ENCODE data around the gene PLCL1. TPM values are rescaled to one million over a fixed set of nuclear protein-coding genes. Genes with fewer than 3 reads are reported as not detected.

PLCL1 gene
- total and polyA plus RNA-seq, 10 of the 15 experiments (the other 5 are each of a cell fraction or from before 2014, with no cell fraction given): 0.03 to 1.5 (median 0.22) TPM

DNA sequence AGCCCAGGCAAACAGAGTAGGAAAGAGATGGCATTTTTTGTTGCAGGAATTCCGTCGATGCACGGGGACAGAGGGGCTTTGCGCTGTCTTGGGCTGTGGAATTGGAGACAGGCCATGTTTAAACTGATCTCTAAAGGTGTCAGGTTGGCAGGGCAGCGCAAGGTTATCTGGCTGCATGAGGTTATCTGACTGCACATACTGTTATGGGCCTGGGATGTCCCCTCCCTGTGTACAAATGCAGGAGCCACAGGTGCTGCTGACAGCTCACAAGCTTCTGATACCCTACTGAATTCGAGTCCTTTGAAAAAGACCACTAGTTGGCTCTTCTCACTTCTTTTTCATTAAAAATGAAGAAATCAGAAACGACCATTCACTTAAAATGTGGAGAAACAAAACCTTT lies 255.4 kb downstream of the PLCL1 start (continued):
- TF ChIP-seq, protein P1, sequence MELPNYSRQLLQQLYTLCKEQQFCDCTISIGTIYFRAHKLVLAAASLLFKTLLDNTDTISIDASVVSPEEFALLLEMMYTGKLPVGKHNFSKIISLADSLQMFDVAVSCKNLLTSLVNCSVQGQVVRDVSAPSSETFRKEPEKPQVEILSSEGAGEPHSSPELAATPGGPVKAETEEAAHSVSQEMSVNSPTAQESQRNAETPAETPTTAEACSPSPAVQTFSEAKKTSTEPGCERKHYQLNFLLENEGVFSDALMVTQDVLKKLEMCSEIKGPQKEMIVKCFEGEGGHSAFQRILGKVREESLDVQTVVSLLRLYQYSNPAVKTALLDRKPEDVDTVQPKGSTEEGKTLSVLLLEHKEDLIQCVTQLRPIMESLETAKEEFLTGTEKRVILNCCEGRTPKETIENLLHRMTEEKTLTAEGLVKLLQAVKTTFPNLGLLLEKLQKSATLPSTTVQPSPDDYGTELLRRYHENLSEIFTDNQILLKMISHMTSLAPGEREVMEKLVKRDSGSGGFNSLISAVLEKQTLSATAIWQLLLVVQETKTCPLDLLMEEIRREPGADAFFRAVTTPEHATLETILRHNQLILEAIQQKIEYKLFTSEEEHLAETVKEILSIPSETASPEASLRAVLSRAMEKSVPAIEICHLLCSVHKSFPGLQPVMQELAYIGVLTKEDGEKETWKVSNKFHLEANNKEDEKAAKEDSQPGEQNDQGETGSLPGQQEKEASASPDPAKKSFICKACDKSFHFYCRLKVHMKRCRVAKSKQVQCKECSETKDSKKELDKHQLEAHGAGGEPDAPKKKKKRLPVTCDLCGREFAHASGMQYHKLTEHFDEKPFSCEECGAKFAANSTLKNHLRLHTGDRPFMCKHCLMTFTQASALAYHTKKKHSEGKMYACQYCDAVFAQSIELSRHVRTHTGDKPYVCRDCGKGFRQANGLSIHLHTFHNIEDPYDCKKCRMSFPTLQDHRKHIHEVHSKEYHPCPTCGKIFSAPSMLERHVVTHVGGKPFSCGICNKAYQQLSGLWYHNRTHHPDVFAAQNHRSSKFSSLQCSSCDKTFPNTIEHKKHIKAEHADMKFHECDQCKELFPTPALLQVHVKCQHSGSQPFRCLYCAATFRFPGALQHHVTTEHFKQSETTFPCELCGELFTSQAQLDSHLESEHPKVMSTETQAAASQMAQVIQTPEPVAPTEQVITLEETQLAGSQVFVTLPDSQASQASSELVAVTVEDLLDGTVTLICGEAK (IDR thresholded peaks at IDR 0.05; ENCODE audit: borderline replicate concordance): no peak

DNA sequence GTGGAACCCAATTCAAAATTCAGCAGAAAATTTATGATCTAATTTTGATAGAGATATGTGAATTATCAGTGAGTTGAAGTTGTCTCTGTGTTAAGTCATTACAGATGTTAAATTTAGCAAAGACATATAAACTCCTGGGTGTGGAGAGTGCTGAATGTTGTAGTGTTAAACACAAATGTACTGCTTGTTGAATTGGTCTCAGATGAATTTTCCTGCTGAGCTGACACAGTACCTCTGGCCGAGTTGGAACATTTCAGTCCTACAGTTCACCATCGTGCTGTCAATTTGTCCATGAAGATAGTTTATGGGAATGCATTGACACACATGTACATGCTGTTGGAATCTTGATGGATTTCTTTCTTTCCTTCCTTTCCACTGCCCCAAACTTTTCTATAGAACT lies 255.9 kb downstream of the PLCL1 start:
- no peak overlapping the region for H3K9ac ChIP-seq (ENCODE audit: control insufficient read depth, insufficient read depth, low read length)
- FAIRE-seq (no peak), ATAC-seq (no peak), DNase-seq (ENCODE audit: low read depth, low spot score) (no peak)
- ChIA-PET SMC1A (ENCODE audit: uncharacterized antibody, unreplicated experiment) (interaction anchor here (0.7 to 2.6 kb wide), 7 partner anchors 10 to 256 kb away, joined by 3 to 9 read pairs (median 3); partner anchors contain the start of gene PLCL1), POLR2A (interaction anchor here (1.0 kb wide), 1 partner anchor 32 kb away, joined by 3 read pairs; no protein-coding TSS in a partner anchor), RAD21 (ENCODE audit: unreplicated experiment) (interaction anchor here (1.0 kb wide), 1 partner anchor 162 kb away, joined by 3 read pairs; no protein-coding TSS in a partner anchor), CTCF (interaction anchor here (1.1 kb wide), 1 partner anchor 247 kb away, joined by 3 read pairs; no protein-coding TSS in a partner anchor)
- H3K4me2 ChIP-seq (ENCODE audit: control insufficient read depth, insufficient read depth): no peak overlapping the region
- no peaks in the 10 kb centered on the region for H3K36me3 ChIP-seq (ENCODE audit: control insufficient read depth in 2 of 2, insufficient read depth in 2 of 2, low read length in 1 of 2)
- H3K4me1 ChIP-seq (ENCODE audit: control insufficient read depth, insufficient read depth, low read length): no peaks in the 10 kb centered on the region
- H3K4me3 ChIP-seq: no peak overlapping the region
- H2AFZ ChIP-seq (ENCODE audit: control insufficient read depth, low read depth, low read length): no peak overlapping the region
- no peaks in the 10 kb centered on the region for H3K9me3 ChIP-seq (replicated peaks; ENCODE audit: control insufficient read depth, insufficient read depth, low read length)
- H4K20me1 ChIP-seq (ENCODE audit: control insufficient read depth, insufficient read depth): no peaks in the 10 kb centered on the region
- intact Hi-C loops (cut with micrococcal nuclease; ENCODE audit: unreplicated experiment): no loop called here
- H3K79me2 ChIP-seq (ENCODE audit: control insufficient read depth, insufficient read depth, low read length): no peaks in the 10 kb centered on the region
- in situ Hi-C loops (cut with MboI): no loop called here
- no peaks in the 10 kb centered on the region; a peak in 1 of 4 replicates for H3K27me3 ChIP-seq (replicated peaks in 1 of 2; ENCODE audit: control insufficient read depth in 2 of 2, insufficient read depth in 2 of 2, low read length in 1 of 2)
- H3K27ac ChIP-seq (ENCODE audit: control insufficient read depth, insufficient read depth): no peak overlapping the region
- no TSS peak for BruUV-seq (replicated peaks)
- WGBS (ENCODE audit: insufficient coverage, insufficient replicate concordance, low lambda C conversion rate, missing lambda C conversion rate): 0% methylated on average over 2 of the region's 2 CpGs
- no peak for TF ChIP-seq STAT3 (IDR thresholded peaks at IDR 0.05; ENCODE audit: low read depth, low read length)
- TF ChIP-seq, protein P2, sequence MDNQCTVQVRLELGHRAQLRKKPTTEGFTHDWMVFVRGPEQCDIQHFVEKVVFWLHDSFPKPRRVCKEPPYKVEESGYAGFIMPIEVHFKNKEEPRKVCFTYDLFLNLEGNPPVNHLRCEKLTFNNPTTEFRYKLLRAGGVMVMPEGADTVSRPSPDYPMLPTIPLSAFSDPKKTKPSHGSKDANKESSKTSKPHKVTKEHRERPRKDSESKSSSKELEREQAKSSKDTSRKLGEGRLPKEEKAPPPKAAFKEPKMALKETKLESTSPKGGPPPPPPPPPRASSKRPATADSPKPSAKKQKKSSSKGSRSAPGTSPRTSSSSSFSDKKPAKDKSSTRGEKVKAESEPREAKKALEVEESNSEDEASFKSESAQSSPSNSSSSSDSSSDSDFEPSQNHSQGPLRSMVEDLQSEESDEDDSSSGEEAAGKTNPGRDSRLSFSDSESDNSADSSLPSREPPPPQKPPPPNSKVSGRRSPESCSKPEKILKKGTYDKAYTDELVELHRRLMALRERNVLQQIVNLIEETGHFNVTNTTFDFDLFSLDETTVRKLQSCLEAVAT (IDR thresholded peaks at IDR 0.05): no peak
- TF ChIP-seq, protein P3, sequence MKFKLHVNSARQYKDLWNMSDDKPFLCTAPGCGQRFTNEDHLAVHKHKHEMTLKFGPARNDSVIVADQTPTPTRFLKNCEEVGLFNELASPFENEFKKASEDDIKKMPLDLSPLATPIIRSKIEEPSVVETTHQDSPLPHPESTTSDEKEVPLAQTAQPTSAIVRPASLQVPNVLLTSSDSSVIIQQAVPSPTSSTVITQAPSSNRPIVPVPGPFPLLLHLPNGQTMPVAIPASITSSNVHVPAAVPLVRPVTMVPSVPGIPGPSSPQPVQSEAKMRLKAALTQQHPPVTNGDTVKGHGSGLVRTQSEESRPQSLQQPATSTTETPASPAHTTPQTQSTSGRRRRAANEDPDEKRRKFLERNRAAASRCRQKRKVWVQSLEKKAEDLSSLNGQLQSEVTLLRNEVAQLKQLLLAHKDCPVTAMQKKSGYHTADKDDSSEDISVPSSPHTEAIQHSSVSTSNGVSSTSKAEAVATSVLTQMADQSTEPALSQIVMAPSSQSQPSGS (IDR thresholded peaks at IDR 0.05; ENCODE audit: low read length): no peak
- TF ChIP-seq SMC3 (IDR thresholded peaks at IDR 0.05; ENCODE audit: borderline replicate concordance, low read length): no peak
- TF ChIP-seq YBX1 (IDR thresholded peaks at IDR 0.05): no peak
- no peak for TF ChIP-seq RCOR1 (conservative IDR thresholded peaks at IDR 0.05; ENCODE audit: low read depth, low read length)
- TF ChIP-seq IKZF2 (IDR thresholded peaks at IDR 0.05): no peak
- TF ChIP-seq, protein P4, sequence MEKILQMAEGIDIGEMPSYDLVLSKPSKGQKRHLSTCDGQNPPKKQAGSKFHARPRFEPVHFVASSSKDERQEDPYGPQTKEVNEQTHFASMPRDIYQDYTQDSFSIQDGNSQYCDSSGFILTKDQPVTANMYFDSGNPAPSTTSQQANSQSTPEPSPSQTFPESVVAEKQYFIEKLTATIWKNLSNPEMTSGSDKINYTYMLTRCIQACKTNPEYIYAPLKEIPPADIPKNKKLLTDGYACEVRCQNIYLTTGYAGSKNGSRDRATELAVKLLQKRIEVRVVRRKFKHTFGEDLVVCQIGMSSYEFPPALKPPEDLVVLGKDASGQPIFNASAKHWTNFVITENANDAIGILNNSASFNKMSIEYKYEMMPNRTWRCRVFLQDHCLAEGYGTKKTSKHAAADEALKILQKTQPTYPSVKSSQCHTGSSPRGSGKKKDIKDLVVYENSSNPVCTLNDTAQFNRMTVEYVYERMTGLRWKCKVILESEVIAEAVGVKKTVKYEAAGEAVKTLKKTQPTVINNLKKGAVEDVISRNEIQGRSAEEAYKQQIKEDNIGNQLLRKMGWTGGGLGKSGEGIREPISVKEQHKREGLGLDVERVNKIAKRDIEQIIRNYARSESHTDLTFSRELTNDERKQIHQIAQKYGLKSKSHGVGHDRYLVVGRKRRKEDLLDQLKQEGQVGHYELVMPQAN (conservative IDR thresholded peaks at IDR 0.05): no peak
- TF ChIP-seq, protein P5, sequence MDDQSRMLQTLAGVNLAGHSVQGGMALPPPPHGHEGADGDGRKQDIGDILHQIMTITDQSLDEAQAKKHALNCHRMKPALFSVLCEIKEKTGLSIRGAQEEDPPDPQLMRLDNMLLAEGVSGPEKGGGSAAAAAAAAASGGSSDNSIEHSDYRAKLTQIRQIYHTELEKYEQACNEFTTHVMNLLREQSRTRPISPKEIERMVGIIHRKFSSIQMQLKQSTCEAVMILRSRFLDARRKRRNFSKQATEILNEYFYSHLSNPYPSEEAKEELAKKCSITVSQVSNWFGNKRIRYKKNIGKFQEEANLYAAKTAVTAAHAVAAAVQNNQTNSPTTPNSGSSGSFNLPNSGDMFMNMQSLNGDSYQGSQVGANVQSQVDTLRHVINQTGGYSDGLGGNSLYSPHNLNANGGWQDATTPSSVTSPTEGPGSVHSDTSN (IDR thresholded peaks at IDR 0.05; ENCODE audit: insufficient replicate concordance, low read depth, low read length): no peak
- no peak for TF ChIP-seq IKZF1 (conservative IDR thresholded peaks at IDR 0.05)
